GM18508 (cell line): ENCODE measurements around the gene MRPS10.
"Not testable (repeated sequence)": the region's sequence is repeated elsewhere in the genome, so short reads cannot be mapped to it uniquely, and the experiment has no call there.

ENCODE experiments used
- ATAC-seq: cut with Tn5 transposase; IDR thresholded peaks from one replicate; pipeline ENCODE4 v1.9.1; 2021; ENCODE audit warnings: moderate number of reproducible peaks; ENCODE audit not compliant: insufficient read depth, unreplicated experiment

Gene MRPS10

DNA sequence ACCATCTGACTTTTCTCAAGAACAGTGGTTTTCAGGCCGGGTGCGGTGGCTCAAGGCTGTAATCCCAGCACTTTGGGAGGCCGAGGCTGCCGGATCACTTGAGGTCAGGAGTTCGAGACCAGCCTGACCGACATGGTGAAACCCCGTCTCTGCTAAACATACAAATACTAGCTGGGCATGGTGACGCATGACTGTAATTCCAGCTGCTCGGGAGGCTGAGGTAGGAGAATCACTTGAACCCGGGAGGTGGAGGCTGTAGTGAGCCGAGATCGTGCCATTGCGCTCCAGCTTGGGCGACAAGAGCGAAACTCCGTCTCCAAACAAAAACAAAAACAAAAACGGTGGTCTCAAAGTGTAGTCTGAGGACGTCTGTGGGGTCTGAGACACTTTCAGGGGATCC is 1.2 kb downstream of the MRPS10 start:
- ATAC-seq, result not testable (repeated sequence)

DNA sequence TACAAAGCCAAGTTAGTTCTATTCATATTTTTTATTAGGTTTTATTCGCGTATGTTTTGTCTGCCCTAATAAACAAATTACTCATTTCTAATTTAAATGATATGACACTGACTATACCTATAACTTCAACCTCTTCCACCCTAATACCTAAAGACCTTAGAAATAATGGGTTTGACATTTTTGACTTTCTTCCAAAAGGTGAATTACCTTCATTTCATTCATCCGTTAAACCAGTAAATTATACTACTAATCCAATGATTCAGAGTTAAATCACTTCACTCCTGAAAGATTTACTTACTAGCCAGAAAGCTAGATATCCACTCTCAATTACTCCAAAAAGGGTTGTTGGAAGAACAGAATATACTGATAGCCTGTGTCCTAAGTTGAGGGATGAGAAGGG is 5.2 kb downstream of the MRPS10 start:
- no peak for ATAC-seq

DNA sequence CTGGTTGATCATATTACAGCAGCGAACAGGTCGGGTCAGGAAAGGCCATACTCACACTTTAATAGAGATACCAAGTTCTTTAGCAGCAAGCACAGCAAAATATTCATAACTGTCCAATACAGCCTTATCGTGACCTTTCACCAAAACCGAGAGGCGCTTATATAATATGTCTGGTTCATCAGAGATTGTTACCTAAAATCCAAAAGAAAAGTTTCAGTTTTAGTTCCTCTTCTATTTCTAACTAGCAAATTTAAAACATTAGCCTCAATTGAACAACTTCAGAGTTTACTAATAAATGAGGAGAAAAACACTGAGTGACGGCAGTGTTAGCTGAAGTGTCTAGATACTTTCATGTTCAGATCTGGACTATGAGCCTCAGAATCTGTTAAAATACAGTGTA is 5.9 kb downstream of the MRPS10 start:
- ATAC-seq, result no peak

DNA sequence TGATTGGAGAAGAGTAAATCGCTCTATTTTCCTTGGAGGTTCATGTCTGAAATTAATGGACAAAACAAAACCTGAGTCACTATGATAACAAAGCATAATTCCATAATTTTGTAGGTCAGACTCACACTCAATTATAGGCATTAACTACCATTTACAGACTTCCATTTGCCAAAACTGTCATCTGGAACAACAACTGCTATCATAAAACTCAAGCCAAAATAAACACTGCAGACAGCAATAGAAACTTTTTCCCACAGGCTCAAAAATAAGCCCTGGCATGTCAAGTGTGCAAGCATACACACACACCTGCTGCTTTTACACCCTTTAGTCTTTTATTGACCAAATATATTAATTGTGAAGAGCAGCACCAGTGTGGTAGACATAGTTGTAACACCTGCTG is 7.1 kb downstream of the MRPS10 start:
- ATAC-seq, result no peak

DNA sequence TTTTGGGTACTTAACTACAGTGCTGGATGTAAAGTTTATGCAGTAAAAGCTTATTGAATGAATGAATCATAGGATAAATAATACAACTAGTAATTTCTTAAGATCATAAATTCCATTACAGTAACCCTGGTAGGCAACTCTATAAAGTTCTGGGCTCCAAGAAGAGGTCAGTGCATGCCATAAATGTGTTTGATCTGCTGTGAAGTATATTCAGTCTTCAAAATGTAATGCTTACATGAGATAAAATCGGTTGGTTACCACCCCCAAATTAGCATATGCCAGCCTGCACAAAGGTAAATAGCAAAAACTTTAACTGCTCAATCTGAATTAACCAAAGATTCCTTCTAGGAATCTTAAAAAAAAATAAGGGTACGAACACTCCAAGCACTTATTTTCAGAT is 10.1 kb downstream of the MRPS10 start:
- ATAC-seq, result not testable (repeated sequence)

DNA sequence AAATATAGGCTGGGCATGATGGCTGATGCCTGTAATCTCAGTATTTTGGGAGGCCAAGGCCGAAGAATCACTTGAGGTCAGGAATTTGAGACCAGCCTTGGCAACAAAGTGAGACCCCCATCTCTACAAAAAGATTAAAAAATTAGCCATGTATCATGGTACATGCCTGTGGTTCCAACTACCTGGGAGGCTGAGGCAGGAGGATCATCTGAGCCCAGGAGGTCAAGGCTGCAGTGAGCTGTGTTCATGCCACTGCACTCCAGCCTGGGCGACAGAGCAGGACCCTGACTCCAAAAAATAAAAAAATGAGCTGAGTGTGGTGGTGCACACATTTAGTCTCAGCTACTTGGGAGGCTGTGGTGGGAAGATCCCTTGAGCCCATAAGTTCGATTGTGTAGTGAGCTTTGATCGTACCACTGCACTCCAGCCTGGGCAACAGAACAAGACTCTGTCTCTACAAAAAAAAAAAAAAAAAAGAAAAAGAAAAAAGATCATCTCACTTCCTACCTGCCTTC is 12.8 kb downstream of the MRPS10 start:
- ATAC-seq, result no peak

DNA sequence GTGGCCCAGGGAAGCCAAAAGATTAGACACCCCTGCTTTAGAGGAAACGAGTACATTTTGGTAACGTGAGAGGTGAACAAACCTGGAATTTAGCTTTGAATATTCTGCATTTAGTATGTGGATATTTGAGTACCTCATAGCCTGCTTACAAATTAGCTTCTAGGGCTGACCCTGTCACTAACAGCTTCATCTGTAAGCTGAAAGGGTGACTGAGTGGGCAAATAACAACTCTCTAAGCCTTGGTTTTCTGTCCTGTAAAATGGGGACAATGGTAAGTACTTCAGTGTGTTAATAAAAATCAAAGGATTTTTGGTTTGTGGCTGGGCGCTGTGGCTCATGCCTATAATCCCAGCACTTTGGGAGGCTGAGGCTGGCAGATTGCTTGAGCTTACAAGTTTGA is 14.5 kb downstream of the MRPS10 start:
- no peak for ATAC-seq

DNA sequence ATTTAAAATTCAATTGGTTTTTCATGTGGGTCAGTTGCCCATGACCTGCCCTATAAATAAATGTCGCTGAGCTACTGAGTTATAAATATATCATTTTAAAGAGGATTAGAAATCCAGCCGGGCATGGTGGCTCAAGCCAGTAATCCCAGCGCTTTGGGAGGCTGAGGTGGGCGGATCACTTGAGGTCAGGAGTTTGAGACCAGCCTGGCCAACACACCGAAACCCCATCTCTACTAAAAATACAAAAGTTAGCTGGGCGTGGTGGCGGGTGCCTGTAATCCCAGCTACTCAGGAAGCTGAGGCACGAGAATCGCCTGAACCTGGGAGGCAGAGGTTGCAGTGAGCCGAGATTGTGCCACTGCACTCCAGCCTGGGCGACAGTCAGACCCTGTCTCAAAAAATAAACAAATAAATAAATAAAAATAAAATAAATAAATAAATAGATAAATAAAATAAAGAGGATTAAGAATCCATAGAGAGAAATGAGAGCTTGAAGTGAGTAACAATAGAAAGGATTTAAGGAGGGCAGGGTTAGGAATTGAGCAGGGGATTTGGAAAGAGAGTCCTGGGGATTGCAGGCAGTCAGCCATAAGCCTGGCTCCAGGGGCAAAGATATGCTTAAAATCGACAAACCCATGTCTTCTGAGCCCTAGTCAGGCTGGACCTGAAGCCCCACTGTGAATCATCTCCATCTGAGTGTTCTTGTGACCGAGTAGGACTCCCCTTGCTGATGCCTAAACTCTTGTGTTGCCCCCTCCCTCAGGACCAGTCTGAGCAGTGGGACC is 15.3 kb downstream of the MRPS10 start:
- not testable (repeated sequence) for ATAC-seq

DNA sequence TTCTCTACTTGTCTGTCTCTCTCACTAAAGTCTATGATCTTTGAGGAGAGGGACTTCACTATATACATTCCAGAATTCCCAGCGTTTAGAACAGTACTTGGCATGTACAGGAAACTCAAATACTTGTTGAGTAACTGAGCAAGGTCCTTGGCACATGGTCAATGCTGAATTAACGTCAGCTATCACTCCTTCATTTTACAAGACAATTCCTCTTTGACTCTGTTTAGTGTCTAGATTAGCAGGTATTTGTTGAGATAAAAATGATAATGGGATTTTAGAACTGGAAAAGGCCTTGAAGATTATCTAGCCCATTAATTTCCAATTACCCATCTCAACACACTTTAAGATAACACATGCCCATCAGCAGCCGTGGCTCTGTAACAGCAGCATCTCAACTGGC is 16.3 kb downstream of the MRPS10 start:
- no peak for ATAC-seq

DNA sequence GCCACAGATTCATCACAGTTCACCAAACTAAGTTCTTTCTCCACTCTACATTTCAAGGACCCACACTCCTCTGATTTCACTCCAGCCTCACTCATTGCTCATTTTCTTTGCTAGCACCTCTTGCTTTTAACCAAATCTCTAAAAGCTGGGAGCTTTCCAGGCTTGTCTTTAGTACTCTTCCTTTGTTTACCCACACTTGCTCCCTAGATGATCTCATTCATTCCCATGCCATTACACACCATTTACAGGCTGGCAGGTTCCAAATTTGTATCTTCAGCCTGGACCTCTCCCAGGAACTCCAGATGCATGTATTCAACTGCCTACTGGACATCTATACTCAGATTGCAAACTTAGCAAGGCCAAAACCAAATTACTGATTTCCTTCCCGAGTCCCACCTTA is 17.6 kb downstream of the MRPS10 start:
- ATAC-seq, result no peak

DNA sequence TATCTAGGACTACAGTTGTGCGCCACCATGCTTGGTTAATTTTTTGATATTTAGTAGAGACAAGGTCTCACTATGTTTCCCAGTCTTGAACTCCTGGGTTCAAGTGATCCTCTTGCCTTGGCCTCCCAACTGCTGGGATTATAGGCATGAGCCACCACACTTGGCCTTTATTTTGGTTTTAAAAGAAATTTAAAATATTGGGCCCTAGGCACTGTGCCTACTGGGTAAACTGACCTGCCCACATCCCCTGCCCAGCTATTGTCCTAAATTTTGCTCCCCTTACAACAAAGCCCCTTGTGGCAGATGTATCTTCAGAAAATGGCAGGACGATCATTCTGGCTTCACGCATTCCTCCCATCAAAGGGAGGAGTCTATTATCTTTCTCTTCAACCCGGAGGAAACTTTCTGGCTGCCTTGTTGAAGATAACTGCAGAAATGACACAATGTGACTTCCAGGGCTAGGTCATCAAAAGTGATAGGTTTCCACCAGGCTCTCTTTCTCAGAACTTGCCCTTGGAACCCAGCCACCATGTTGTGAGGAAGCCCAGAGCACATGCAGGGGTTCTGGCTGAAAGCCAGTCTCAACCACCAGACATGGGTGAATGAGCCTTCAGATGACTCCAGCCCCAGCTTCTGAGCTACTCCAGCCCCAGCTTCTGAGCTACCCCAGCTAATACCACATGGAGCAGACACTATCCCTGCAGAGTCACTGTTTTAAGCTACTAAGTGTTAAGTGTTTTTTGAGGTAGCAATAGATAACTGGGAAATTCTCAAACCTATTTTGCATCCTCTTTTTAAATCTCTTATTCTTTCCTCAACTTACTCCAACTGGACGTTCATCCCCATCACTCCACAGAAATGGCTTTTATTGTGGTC is 18.3 kb downstream of the MRPS10 start:
- ATAC-seq, result no peak

DNA sequence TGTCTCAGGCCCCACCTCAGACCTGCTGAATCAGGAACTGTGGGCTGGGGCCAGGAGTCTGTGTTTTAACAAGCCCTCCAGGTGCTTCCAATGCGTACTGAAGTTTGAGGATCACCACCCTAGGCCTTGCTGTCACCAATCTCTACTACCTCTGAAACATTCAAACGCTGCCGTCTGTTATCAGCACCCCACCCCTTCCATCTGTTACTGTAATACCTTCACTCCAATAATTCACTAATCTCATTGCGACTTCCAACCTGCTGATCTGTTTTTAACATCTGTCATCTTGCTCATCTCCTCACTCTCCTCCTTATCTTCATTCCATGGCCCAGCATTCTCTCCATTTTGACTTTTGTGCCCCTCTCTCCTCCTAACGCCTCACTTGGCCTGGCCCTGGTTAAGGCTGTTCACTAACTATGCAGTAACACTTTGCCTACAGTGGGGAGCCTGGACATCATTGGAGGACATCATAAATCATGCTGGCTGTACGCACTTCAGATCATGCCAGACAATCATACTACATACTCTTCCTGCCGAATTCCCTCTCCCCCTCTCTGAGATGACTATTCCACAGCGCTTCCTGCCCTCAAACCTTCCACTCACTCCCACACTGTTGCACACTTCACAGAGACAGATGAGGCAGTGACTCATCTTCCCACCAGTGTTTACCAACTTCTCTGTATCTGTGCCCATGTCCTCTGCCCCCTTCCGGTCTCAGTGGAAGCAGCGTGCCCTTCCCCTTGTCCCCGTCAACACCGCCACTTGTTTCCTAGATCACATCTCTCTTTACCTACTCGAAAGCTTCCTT is 19.9 kb downstream of the MRPS10 start:
- no peak for ATAC-seq

DNA sequence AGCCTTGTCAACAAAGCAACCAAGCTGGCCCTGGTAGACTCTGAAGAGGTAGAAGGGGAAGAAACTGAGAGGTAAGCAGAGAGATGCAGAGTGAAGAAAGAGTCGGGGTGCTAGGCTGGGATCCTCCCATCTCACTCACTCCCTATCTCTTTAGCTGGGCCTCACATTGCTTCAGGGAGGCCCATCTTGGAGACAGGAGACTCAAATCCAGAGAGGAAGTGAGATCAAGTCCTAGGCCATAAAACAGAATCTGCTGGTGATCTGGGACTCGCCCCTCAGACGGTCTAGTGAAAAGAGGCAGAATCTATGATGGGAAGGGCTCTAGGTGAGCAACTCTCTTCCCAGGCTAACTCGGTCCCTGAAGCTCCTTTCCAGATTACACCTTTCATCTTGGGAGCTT is 22.2 kb downstream of the MRPS10 start:
- no peak for ATAC-seq

DNA sequence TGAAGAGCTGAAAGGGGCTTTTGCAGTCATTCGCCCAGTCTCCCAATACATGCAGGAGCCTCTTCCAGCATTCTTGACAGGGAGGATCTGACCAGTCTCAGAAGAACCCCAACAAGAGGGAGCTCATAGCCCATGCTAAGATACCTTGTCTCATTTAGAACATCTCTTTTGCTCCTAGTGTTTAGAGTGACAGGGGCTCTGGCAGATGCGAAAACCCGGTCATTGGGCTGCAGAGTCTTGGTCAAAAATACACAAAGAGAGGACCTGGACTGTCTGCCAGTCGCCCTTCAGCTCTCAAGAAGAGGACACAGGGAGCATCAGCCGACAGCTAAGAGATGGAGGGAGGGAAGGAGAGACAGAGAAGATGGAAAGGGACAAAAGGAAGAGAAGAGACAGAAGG is 23.6 kb downstream of the MRPS10 start:
- no peak for ATAC-seq

DNA sequence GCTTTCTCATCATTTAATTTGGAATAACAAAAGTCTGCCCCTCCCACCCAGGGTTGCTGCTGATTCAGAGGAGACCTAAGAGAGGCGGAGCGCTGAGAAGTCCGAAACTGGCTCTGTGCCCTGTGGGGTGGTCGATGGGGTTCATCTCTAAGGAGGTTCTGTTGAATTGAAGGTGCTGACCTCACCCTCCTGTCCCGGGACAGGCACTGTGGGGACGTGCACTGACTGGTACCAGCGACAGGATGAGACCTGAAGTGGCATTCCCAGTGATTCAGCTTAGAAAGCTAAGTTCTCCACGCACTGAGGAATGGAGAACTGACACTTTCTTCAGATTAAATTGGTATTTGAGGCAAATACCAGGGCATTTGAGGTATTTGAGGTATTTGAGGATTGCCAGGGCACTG is 24.2 kb downstream of the MRPS10 start:
- no peak for ATAC-seq

DNA sequence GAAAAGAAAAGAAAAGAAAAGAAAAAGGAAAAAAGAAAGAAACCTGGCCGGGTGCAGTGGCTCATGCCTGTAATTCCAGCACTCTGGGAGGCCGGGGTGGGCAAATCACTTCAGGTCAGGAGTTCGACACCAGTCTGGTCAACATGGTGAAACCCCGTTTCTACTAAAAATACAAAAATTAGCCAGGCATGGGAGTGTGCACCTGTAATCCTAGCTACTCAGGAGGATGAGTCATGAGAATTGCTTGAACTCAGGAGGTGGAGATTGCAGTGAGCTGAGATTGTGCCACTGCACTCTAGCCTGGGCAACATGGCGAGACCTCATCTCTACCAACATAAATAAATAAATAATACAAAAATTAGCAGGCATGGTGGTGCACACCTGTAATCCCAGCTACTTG is 25.3 kb downstream of the MRPS10 start:
- ATAC-seq, result not testable (repeated sequence)

DNA sequence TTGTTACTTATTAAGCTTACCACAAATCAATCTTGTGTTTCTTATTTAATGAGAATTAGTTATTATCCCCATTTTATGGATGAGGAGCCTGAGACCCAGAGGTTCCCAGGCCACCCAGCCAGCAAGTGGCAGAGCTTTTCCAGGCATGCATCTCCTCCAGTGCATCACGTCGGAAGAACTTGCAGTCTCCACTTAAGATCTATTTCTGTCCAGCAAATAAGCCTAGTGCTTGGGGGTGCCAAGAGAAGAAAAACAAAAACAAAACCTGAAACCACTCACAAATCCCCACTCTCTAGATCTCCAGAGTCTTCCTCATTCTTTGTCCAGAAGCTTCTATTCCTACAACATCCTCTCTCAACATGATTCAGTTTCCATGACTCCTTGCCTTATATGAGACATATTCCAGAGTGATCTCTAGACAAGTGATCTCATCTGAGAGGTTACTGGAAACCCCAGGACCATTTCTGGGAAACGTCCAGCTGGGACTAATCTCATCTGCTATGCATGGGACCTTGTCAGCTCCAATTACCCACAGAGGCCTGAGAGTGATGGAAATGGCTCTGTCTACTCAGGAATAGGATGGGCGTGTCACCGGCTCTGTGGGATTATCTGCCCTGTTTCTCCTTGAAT is 27.0 kb downstream of the MRPS10 start:
- no peak for ATAC-seq

DNA sequence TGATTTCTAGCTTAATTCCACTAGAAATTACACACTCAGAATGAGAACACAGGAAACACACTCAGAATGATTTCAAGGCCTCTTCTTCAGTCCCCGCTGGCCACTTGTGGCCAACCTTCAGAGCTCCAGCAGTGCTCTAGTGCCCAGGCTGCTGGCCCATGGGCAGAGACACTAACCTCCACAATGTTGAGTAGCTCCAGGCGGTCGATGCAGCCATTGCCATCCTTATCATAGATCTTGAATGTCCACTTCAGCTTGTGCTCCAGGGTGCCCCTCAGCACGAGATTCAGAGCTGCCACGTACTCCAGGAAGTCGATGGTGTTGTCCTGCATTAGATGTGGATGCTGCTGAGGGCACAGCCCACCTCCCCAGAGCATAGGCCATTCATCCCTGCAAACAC is 29.3 kb downstream of the MRPS10 start:
- ATAC-seq, result no peak

DNA sequence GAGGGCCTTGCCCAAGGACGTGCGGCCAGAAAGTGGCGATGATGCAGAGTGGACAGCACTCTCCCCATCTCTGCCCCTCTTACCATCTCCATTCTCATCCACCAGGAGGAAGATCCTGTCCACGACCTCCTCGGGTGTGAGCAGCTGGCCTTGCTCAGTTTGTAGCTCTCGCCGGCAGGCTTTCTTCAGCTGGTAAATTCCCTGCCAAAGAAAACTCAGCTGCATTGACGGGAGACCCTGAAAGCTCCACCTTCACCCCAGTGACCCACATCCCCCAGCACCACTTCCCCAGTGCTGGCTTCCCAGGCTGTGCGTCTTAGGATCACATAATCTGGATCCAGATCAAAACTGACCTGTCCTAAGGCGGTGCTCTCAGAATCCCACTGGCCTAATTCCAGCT is 32.1 kb downstream of the MRPS10 start:
- no peak for ATAC-seq

DNA sequence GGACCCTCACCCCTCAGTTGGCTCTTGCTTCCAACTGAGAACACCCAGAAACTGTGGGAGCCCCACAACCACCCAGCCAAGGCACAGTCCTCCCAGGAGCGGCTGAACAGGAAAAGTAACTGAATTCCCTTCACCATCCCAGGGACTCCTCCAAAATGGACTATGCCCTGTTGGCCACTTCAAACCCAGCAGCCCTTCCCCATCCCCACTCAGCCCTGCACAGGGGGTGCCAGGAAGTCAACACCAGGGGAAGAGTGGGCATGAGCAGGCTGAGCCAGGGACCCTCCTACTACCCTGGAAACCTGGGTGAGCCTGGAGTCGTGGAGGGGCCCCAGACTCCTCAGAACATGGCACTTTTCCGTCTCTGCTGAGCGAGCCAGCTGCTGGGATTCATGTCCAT is 33.2 kb downstream of the MRPS10 start:
- no peak for ATAC-seq
